ENCODE results near the gene CDA. TPM values are rescaled to one million over a fixed set of nuclear protein-coding genes. Genes with fewer than 3 reads are reported as not detected.

The CDA gene
- total RNA-seq, 1 donor from 2014 or later, result 2.0 TPM

- Histone ChIP-seq H3K9me3 (replicated peaks) (no peaks in the 10 kb centered on the region), H3K4me1 (peaks cover 66% of the 10 kb centered on the region), H3K27me3 (ENCODE audit: low read depth) (no peaks in the 10 kb centered on the region), H3K36me3 (peaks cover 19% of the 10 kb centered on the region), H3K4me3 (peak within 1 kb of the TSS; percentile 86), H3K27ac (replicated peaks) (peak within 1 kb of the TSS; percentile 94)
- peak; percentile 58 for TF ChIP-seq CTCF (IDR thresholded peaks at IDR 0.05; ENCODE audit: borderline replicate concordance)
- intact Hi-C loops (cut with micrococcal nuclease), result no loop called here
- DNase-seq, result peak; percentile 94
Observed at GRCh38 chr1:20661207-20662109, 72.6 kb downstream of the CDA start, which contains the start of gene DDOST. DDOST (minus strand) TSS chr1:20661369; CDS start chr1:20661350, 19 bp downstream.

GRCh38 chr1:20662110-20662475 is 73.2 kb downstream of the CDA start:
- DNase-seq, result no peak
- peak overlapping the region; percentile 94 for H3K27ac ChIP-seq (replicated peaks)
- intact Hi-C loops (cut with micrococcal nuclease), result no loop called here
- no peak for TF ChIP-seq CTCF (IDR thresholded peaks at IDR 0.05; ENCODE audit: borderline replicate concordance)
- H3K27me3 ChIP-seq (ENCODE audit: low read depth), result no peaks in the 10 kb centered on the region
- H3K9me3 ChIP-seq (replicated peaks), result no peaks in the 10 kb centered on the region
- peaks cover 13% of the 10 kb centered on the region for H3K36me3 ChIP-seq
- peak overlapping the region; percentile 86 for H3K4me3 ChIP-seq
- H3K4me1 ChIP-seq, result peaks cover 65% of the 10 kb centered on the region

- H3K4me3 ChIP-seq, result no peak overlapping the region
- H3K27ac ChIP-seq (replicated peaks), result no peak overlapping the region
- no peak for DNase-seq
- H3K4me1 ChIP-seq, result peaks cover 52% of the 10 kb centered on the region
- peaks cover under 1% of the 10 kb centered on the region for H3K36me3 ChIP-seq
- intact Hi-C loops (cut with micrococcal nuclease), result no loop called here
- TF ChIP-seq CTCF (IDR thresholded peaks at IDR 0.05; ENCODE audit: borderline replicate concordance), result no peak
- no peaks in the 10 kb centered on the region for H3K9me3 ChIP-seq (replicated peaks)
- no peaks in the 10 kb centered on the region for H3K27me3 ChIP-seq (ENCODE audit: low read depth)
Observed at GRCh38 chr1:20663365-20663764, 74.5 kb downstream of the CDA start.

- no peaks in the 10 kb centered on the region for H3K36me3 ChIP-seq
- H3K4me3 ChIP-seq, result no peak overlapping the region
- intact Hi-C loops (cut with micrococcal nuclease), result no loop called here
- H3K27me3 ChIP-seq (ENCODE audit: low read depth), result no peaks in the 10 kb centered on the region
- peaks cover 44% of the 10 kb centered on the region for H3K4me1 ChIP-seq
- H3K9me3 ChIP-seq (replicated peaks), result no peaks in the 10 kb centered on the region
- DNase-seq, result no peak
- H3K27ac ChIP-seq (replicated peaks), result no peak overlapping the region
- TF ChIP-seq CTCF (IDR thresholded peaks at IDR 0.05; ENCODE audit: borderline replicate concordance), result no peak
Observed at GRCh38 chr1:20663969-20664715, 75.2 kb downstream of the CDA start.

GRCh38 chr1:20665726-20666125 is 76.8 kb downstream of the CDA start:
- TF ChIP-seq CTCF (IDR thresholded peaks at IDR 0.05; ENCODE audit: borderline replicate concordance), result no peak
- Histone ChIP-seq H3K27ac (replicated peaks) (peak overlapping the region; percentile 86), H3K36me3 (no peaks in the 10 kb centered on the region), H3K4me1 (peaks cover 28% of the 10 kb centered on the region), H3K9me3 (replicated peaks) (no peaks in the 10 kb centered on the region), H3K4me3 (no peak overlapping the region), H3K27me3 (ENCODE audit: low read depth) (no peaks in the 10 kb centered on the region)
- no peak for DNase-seq
- intact Hi-C loops (cut with micrococcal nuclease), result no loop called here
